Esophagus muscularis mucosa (tissue), 4 donors: Measurements from ENCODE around the gene UBE2Q1. TPM values are rescaled to one million over a fixed set of nuclear protein-coding genes. Genes with fewer than 3 reads are reported as not detected.
A peak's percentile ranks its signal among the peaks of the same experiment; 100 is the strongest.

ENCODE experiments used
- DNase-seq: peaks from one replicate; pipeline ENCODE4 v3.0.0-alpha.2; 2017; ENCODE audit errors: extremely low spot score
- H3K27ac ChIP-seq, 4 donors: fragments of 200-600 bp; sonication (generic); replicated peaks in 1 of 4; 1 replicate in 3 of 4; 2 replicates in 1 of 4; pipeline ENCODE4 v1.5.1; 2016 to 2019; ENCODE audit warnings: mild to moderate bottlenecking in 1 of 4
- H3K27me3 ChIP-seq, 4 donors: fragments of 200-600 bp; sonication (generic); one replicate each; pipeline versions ENCODE4 v1.5.1 to v1.6.0; 2016 to 2019
- H3K36me3 ChIP-seq, 4 donors: fragments of 200-600 bp; sonication (generic); one replicate each; pipeline ENCODE4 v1.5.1; 2016 to 2019
- H3K4me1 ChIP-seq, 4 donors: fragments of 200-600 bp; sonication (generic); one replicate each; pipeline ENCODE4 v1.5.1; 2016 to 2019
- H3K4me3 ChIP-seq, 4 donors: fragments of 200-600 bp; sonication (generic); 1 replicate in 2 of 4; 2 replicates in 2 of 4; pipeline ENCODE4 v1.5.1; 2016 to 2019; ENCODE audit warnings: mild to moderate bottlenecking in 4 of 4, moderate library complexity in 1 of 4
- H3K9me3 ChIP-seq, 4 donors: fragments of 200-600 bp; sonication (generic); 1 replicate in 3 of 4; 2 replicates in 1 of 4; pipeline ENCODE4 v1.5.1; 2016 to 2019
- CTCF ChIP-seq, 3 experiments: fragments of 200-600 bp in 2 of 3; fragments of 450-650 bp in 1 of 3; sonication (generic) in 2 of 3; IDR thresholded peaks; one replicate each; pipeline ENCODE4 v1.5.1; 2017 to 2019; ENCODE audit warnings: antibody characterized with exemption in 3 of 3, mild to moderate bottlenecking in 2 of 3, moderate library complexity in 1 of 3
- EP300 ChIP-seq: sonication (generic); formaldehyde crosslinking; IDR thresholded peaks from one replicate; pipeline ENCODE4 v1.6.1; 2017; ENCODE audit warnings: antibody characterized with exemption
- POLR2A ChIP-seq: fragments of 450-650 bp; IDR thresholded peaks from one replicate; pipeline ENCODE4 v1.6.1; 2017; ENCODE audit warnings: antibody characterized with exemption, moderate library complexity, mild to moderate bottlenecking, low read depth
- POLR2AphosphoS5 ChIP-seq, 2 donors: sonication (generic); formaldehyde crosslinking; IDR thresholded peaks; one replicate each; pipeline ENCODE4 v1.6.1; 2017; ENCODE audit warnings: antibody characterized with exemption in 2 of 2
- WGBS: methylation state at CpG from one replicate; pipeline ENCODE4 v1.1.5; 2018; 5-methylcytosine and 5-hydroxymethylcytosine counted together
- intact Hi-C: fragments of 100-400 bp; cut with DNase I; formaldehyde crosslinking; loops from one replicate; pipeline ENCODE4 v1.15.1; 2023
- total RNA-seq, 4 donors: library from RNA; depleted of rRNA; stranded (reverse); fragments of >200 nt; gene quantifications; one replicate each; pipeline versions ENCODE4 v1.1.0 to v1.2.1, GENCODE V29; 2016

Gene UBE2Q1
- total RNA-seq, 4 donors from 2014 or later = 23.7 to 41.3 (median 31.3) TPM

GRCh38 chr1:154527192-154527591, 31.3 kb downstream of the UBE2Q1 start:
- H3K4me3 ChIP-seq = no peak overlapping the region
- no peak for DNase-seq
- TF ChIP-seq POLR2A (no peak), EP300 (no peak), POLR2AphosphoS5 (IDR thresholded peaks at IDR 0.05) (no peak), CTCF (IDR thresholded peaks at IDR 0.05) (no peak)
- intact Hi-C loops = no loop called here
- no peaks in the 10 kb centered on the region for H3K9me3 ChIP-seq
- 66% methylated on average over 6 of the region's 6 CpGs for WGBS
- no peaks in the 10 kb centered on the region for H3K27me3 ChIP-seq
- H3K36me3 ChIP-seq = no peaks in the 10 kb centered on the region
- H3K27ac ChIP-seq = no peak overlapping the region
- no peaks in the 10 kb centered on the region for H3K4me1 ChIP-seq

- Histone ChIP-seq H3K27me3 (no peaks in the 10 kb centered on the region), H3K27ac (no peak overlapping the region), H3K36me3 (no peaks in the 10 kb centered on the region), H3K4me1 (peaks cover 0 to 16% (median 7%) of the 10 kb centered on the region in 4 donors), H3K4me3 (no peak overlapping the region), H3K9me3 (no peaks in the 10 kb centered on the region)
- DNase-seq = no peak
- TF ChIP-seq POLR2AphosphoS5 (IDR thresholded peaks at IDR 0.05) (no peak), CTCF (IDR thresholded peaks at IDR 0.05) (no peak), EP300 (no peak), POLR2A (no peak)
- intact Hi-C loops = no loop called here
Measured at GRCh38 chr1:154524881-154525280, 33.6 kb downstream of the UBE2Q1 start.

DNA sequence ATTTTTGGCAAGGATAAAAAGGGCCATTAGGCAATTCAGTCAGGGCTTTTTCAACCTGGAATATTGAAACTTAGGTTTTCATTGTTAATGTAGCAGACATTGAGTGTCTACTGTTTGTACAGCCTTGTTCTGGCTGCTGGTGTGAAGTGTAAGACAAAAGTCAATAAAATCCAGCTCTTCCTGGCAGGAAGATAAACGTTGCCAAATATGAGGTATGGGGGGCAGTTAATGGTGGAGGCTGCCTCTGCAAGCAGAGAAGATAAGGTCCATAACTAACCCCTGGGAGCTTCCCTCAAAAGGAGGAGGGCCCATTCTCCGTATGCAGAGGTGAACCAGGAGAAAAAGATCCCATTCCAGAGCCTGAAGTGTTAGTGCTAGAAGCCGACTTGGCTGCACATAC, 36.8 kb downstream of the UBE2Q1 start:
- no peaks in the 10 kb centered on the region for H3K27me3 ChIP-seq
- 61% methylated on average over 3 of the region's 3 CpGs for WGBS
- H3K4me1 ChIP-seq = peaks cover 0 to 19% (median 7%) of the 10 kb centered on the region in 4 donors
- no peaks in the 10 kb centered on the region for H3K9me3 ChIP-seq
- no peak overlapping the region for H3K27ac ChIP-seq
- no peak for TF ChIP-seq POLR2A
- TF ChIP-seq EP300 = no peak
- no peak for TF ChIP-seq POLR2AphosphoS5 (IDR thresholded peaks at IDR 0.05)
- TF ChIP-seq CTCF (IDR thresholded peaks at IDR 0.05) = no peak
- intact Hi-C loops = no loop called here
- DNase-seq = no peak
- H3K36me3 ChIP-seq = no peaks in the 10 kb centered on the region
- no peak overlapping the region for H3K4me3 ChIP-seq

GRCh38 chr1:154520333-154520732, 38.1 kb downstream of the UBE2Q1 start:
- no peak for DNase-seq
- intact Hi-C loops = no loop called here

More at GRCh38 chr1:154520333-154520732, 38.1 kb downstream of the UBE2Q1 start:
- no peaks in the 10 kb centered on the region for H3K9me3 ChIP-seq
- peak overlapping the region in 1 of 4 donors; percentile 22 for H3K27ac ChIP-seq
- no peaks in the 10 kb centered on the region for H3K36me3 ChIP-seq
- peaks cover 0 to 19% (median 7%) of the 10 kb centered on the region in 4 donors for H3K4me1 ChIP-seq
- no peak overlapping the region for H3K4me3 ChIP-seq
- TF ChIP-seq CTCF (IDR thresholded peaks at IDR 0.05) = no peak
- TF ChIP-seq POLR2AphosphoS5 (IDR thresholded peaks at IDR 0.05) = no peak
- no peak for TF ChIP-seq POLR2A
- no peak for TF ChIP-seq EP300
- WGBS = 34% methylated on average over 3 of the region's 3 CpGs
- no peaks in the 10 kb centered on the region for H3K27me3 ChIP-seq
